ENCODE data around the gene ST6GALNAC1. TPM values are rescaled to one million over a fixed set of nuclear protein-coding genes. Genes with fewer than 3 reads are reported as not detected.
"Not testable (repeated sequence)": the region's sequence is repeated elsewhere in the genome, so short reads cannot be mapped to it uniquely, and the experiment has no call there.

ST6GALNAC1 gene
- total RNA-seq, 2 experiments from 2014 or later: not detected

DNA sequence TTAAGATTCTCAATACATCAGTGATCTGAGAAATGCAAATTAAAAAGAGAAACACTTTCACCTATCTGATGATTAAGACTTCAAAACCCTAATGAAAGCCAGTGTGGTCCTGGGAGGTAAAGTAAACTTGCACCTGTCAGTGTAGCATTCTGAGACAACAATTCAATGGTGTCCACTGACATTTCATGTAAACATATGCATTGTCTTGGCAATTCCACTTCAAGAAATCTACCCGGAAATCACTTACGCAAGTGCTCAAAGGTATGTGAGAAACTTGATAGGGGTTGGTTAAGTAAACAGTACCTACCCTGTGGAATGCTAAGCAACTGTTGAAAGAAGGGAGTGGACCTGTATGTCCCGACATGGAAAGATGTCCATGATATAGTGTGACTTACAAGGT, 2.1 kb downstream of the ST6GALNAC1 start:
- ChIA-PET POLR2A (no interaction called here), CTCF (interaction anchor here (1.5 to 2.2 kb wide), 2 partner anchors 17 to 40 kb away, joined by 3 to 9 read pairs; no protein-coding TSS in a partner anchor)
- Mint-ChIP-seq H3K4me3 (no peak overlapping the region), H3K27me3 (ENCODE audit: low read depth) (peaks cover 9% of the 10 kb centered on the region), H3K27ac (no peak overlapping the region), H3K9me3 (ENCODE audit: insufficient read depth) (peaks cover 6% of the 10 kb centered on the region), H3K4me1 (ENCODE audit: low read depth) (peaks cover 9% of the 10 kb centered on the region), H3K36me3 (ENCODE audit: low read depth) (peaks cover 1% of the 10 kb centered on the region)
- ATAC-seq (no peak), DNase-seq (no peak)

DNA sequence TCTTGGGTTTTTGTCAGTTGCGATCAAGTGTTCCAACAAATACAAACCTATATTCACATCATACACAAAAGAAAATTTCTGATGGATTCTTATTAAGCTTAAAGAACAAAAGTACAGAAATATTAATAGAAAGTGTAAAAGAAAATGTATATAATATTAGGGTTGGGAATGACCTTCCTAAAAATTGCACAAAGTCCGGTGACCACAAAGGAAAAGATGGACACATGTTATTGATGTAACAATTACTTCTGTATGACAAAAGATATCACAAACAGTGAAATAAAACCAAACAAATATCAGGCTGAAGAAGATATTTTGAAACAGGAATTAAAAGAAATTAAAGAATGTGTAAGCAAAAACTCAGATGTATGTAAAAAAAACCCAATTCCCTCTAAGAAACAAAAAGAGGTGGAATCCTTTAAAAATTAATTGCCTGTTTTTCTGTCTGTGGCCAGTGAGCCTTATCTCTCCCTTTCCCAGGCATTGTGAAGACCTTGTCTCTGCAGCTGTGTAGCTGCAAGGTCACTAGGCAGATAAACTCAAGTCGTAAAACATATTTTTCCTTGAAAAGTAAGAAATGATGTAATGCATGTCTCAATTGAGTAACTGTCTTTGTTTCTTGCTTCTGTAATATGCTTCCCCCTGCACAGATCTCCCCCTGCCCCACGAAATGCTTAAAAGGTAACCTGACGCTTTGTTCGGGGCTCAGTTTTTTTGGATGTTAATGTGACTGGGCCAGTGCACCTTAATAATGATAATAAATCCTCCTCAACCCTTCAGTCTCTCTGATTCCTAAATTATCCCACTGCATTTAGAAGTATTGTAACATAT, 2.8 kb downstream of the ST6GALNAC1 start:
- CTCF ChIA-PET: interaction anchor here (1.5 to 2.2 kb wide), 2 partner anchors 16 to 40 kb away, joined by 3 to 9 read pairs; no protein-coding TSS in a partner anchor
- POLR2A ChIA-PET: no interaction called here
- Mint-ChIP-seq H3K27ac (no peak overlapping the region), H3K4me1 (ENCODE audit: low read depth) (peaks cover 9% of the 10 kb centered on the region), H3K4me3 (no peak overlapping the region), H3K27me3 (ENCODE audit: low read depth) (peaks cover 6% of the 10 kb centered on the region), H3K36me3 (ENCODE audit: low read depth) (no peaks in the 10 kb centered on the region), H3K9me3 (ENCODE audit: insufficient read depth) (no peaks in the 10 kb centered on the region)
- ATAC-seq (no peak), DNase-seq (no peak)

GRCh38 chr17:76638263-76638662, 5.3 kb downstream of the ST6GALNAC1 start:
- no peak for ATAC-seq
- no peaks in the 10 kb centered on the region for H3K36me3 Mint-ChIP-seq (ENCODE audit: low read depth)
- no peak overlapping the region for H3K4me3 Mint-ChIP-seq

GRCh38 chr17:76636486-76637206, 6.9 kb downstream of the ST6GALNAC1 start:
- H3K27ac Mint-ChIP-seq; H3K36me3 Mint-ChIP-seq (ENCODE audit: low read depth); POLR2A ChIA-PET; H3K27me3 Mint-ChIP-seq (ENCODE audit: low read depth); H3K4me1 Mint-ChIP-seq (ENCODE audit: low read depth); ATAC-seq; H3K9me3 Mint-ChIP-seq (ENCODE audit: insufficient read depth); H3K4me3 Mint-ChIP-seq; DNase-seq: not testable (repeated sequence)
- CTCF ChIA-PET: interaction anchor here (2.2 kb wide), 1 partner anchor 12 kb away, joined by 10 read pairs; no protein-coding TSS in a partner anchor

More at GRCh38 chr17:76638263-76638662, 5.3 kb downstream of the ST6GALNAC1 start:
- peaks cover 5% of the 10 kb centered on the region for H3K27me3 Mint-ChIP-seq (ENCODE audit: low read depth)
- CTCF ChIA-PET: interaction anchor here (0.8 to 2.2 kb wide), 2 partner anchors 14 to 43 kb away, joined by 3 to 10 read pairs; no protein-coding TSS in a partner anchor
- no peaks in the 10 kb centered on the region for H3K9me3 Mint-ChIP-seq (ENCODE audit: insufficient read depth)
- H3K27ac Mint-ChIP-seq: no peak overlapping the region
- POLR2A ChIA-PET: no interaction called here
- no peak for DNase-seq
- H3K4me1 Mint-ChIP-seq (ENCODE audit: low read depth): peaks cover under 1% of the 10 kb centered on the region

DNA sequence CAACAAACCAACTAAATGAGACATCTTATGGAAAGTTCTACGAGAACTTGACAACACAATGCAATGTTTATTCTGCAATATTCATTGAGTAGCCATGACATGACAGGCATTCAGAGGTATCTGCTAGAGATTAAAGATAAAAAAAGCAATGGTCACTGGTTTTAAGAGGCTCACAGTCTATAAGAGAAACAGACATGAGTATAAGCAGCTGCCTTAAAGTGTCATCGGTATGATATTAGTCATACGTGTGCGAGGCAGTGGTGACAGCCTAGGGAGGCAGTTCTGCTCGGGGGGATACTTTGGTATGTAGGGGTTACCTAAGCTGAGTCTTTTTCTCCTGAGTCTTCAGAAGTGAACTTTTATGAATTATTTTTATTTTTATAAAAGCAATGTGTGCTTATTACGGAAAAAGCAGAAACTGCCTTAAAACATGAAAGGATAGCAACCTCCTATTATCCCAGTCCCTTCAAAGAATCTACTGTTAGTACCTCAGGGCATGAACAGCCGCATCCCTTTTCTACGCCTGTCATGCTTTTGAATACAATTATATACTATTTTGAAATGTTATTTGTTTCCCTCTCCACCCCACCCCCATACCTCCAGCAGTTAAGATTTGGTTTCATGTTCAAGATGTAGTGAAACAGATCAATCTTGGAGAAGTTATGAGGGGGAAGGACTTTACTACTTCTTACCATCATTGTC, 7.7 kb downstream of the ST6GALNAC1 start:
- ChIA-PET POLR2A (interaction anchor here (0.6 kb wide), 1 partner anchor 16 kb away, joined by 3 read pairs; no protein-coding TSS in a partner anchor), CTCF (interaction anchor here (1.3 to 3.1 kb wide), 2 partner anchors 12 to 46 kb away, joined by 4 to 18 read pairs; no protein-coding TSS in a partner anchor)
- H3K27ac Mint-ChIP-seq: no peak overlapping the region
- no peaks in the 10 kb centered on the region for H3K4me1 Mint-ChIP-seq (ENCODE audit: low read depth)
- no peak overlapping the region for H3K4me3 Mint-ChIP-seq
- DNase-seq (no peak), ATAC-seq (no peak)
- no peaks in the 10 kb centered on the region for H3K36me3 Mint-ChIP-seq (ENCODE audit: low read depth)
- no peaks in the 10 kb centered on the region for H3K9me3 Mint-ChIP-seq (ENCODE audit: insufficient read depth)
- H3K27me3 Mint-ChIP-seq (ENCODE audit: low read depth): peaks cover 4% of the 10 kb centered on the region

DNA sequence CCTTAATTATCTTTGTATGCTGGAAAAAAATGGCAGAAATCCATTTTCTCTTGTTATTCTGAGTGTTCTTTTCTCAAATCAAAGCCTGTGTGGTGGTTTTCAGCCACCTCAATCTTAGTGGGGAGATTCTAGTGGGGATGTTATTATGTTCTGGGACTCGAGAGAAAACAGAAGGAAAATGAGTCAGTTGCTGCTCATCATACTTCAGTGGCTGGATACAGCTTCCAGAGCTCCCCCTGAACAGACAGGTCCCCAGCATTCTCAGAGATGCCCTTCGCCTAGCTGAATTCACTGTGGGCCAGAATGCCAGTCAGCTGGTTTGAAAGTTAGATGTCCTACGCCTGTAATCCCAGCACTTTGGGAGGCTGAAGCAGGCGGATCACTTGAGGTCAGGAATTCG, 8.5 kb downstream of the ST6GALNAC1 start:
- ChIA-PET POLR2A (no interaction called here), CTCF (interaction anchor here (0.7 to 3.1 kb wide), 3 partner anchors 11 to 104 kb away, joined by 3 to 18 read pairs (median 4); no protein-coding TSS in a partner anchor)
- ATAC-seq (no peak), DNase-seq (no peak)
- no peaks in the 10 kb centered on the region for H3K4me1 Mint-ChIP-seq (ENCODE audit: low read depth)
- H3K9me3 Mint-ChIP-seq (ENCODE audit: insufficient read depth): no peaks in the 10 kb centered on the region
- H3K4me3 Mint-ChIP-seq: no peak overlapping the region
- no peak overlapping the region for H3K27ac Mint-ChIP-seq
- H3K36me3 Mint-ChIP-seq (ENCODE audit: low read depth): no peaks in the 10 kb centered on the region
- H3K27me3 Mint-ChIP-seq (ENCODE audit: low read depth): peaks cover 4% of the 10 kb centered on the region

DNA sequence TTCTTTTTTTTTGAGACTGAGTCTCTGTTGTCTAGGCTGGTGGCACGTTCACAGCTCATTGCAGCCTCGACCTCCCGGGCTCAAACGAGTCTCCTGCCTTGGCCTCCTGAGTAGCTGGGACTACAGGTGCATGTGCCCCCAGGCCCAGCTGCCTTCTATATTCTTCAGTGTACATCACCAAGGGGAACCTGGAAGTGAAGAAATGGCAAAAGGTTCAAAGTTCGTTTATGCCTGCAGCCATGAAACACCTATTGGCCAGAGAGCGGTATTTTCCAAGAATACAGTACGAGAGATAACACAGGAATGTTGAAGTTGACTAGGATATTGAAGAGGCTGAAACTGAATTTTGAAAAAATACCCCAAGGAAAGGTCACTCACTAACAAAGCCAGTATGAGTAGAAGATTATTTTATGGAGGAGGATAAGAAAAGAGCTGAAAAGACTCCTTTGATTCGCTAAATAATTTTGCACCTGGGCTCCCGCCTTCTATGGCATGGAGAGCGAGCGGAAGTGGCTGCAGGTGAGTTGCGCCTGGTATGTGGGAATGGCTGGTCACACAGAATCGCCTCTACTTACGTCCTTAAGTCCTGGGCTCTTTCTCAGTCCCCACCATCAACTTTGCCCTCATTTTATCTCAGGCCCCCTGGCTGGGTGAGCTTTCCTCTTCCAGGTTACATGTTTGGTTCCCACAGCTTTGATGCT, 9.8 kb downstream of the ST6GALNAC1 start:
- H3K4me1 Mint-ChIP-seq (ENCODE audit: low read depth): no peaks in the 10 kb centered on the region
- ATAC-seq (no peak), DNase-seq (no peak)
- POLR2A ChIA-PET: no interaction called here
- CTCF ChIA-PET: interaction anchor here (0.6 to 3.1 kb wide), 2 partner anchors 10 to 215 kb away, joined by 3 to 18 read pairs; no protein-coding TSS in a partner anchor
- H3K27me3 Mint-ChIP-seq (ENCODE audit: low read depth): peaks cover 4% of the 10 kb centered on the region
- H3K9me3 Mint-ChIP-seq (ENCODE audit: insufficient read depth): no peaks in the 10 kb centered on the region
- H3K36me3 Mint-ChIP-seq (ENCODE audit: low read depth): no peaks in the 10 kb centered on the region
- no peak overlapping the region for H3K27ac Mint-ChIP-seq
- no peak overlapping the region for H3K4me3 Mint-ChIP-seq

- ATAC-seq: no peak
- POLR2A ChIA-PET: no interaction called here
- H3K27ac Mint-ChIP-seq: no peak overlapping the region
- DNase-seq: no peak
- peaks cover 4% of the 10 kb centered on the region for H3K27me3 Mint-ChIP-seq (ENCODE audit: low read depth)
- H3K4me3 Mint-ChIP-seq: no peak overlapping the region
- H3K36me3 Mint-ChIP-seq (ENCODE audit: low read depth): no peaks in the 10 kb centered on the region
- no peaks in the 10 kb centered on the region for H3K4me1 Mint-ChIP-seq (ENCODE audit: low read depth)
- no peaks in the 10 kb centered on the region for H3K9me3 Mint-ChIP-seq (ENCODE audit: insufficient read depth)
- CTCF ChIA-PET: interaction anchor here (1.5 to 1.7 kb wide), 2 partner anchors 9 to 109 kb away, joined by 5 to 11 read pairs; no protein-coding TSS in a partner anchor
Measured at GRCh38 chr17:76631821-76632565, 11.6 kb downstream of the ST6GALNAC1 start.

- ChIA-PET CTCF (no interaction called here), POLR2A (no interaction called here)
- ATAC-seq (no peak), DNase-seq (no peak)
- Mint-ChIP-seq H3K27me3 (ENCODE audit: low read depth) (peaks cover 7% of the 10 kb centered on the region), H3K4me1 (ENCODE audit: low read depth) (no peaks in the 10 kb centered on the region), H3K9me3 (ENCODE audit: insufficient read depth) (no peaks in the 10 kb centered on the region), H3K36me3 (ENCODE audit: low read depth) (no peaks in the 10 kb centered on the region), H3K4me3 (no peak overlapping the region), H3K27ac (no peak overlapping the region)
Measured at GRCh38 chr17:76630151-76630550, 13.4 kb downstream of the ST6GALNAC1 start.

- DNase-seq (no peak), ATAC-seq (no peak)
- POLR2A ChIA-PET: no interaction called here
- Mint-ChIP-seq H3K36me3 (ENCODE audit: low read depth) (no peaks in the 10 kb centered on the region), H3K4me3 (no peak overlapping the region), H3K27me3 (ENCODE audit: low read depth) (peaks cover 9% of the 10 kb centered on the region), H3K27ac (no peak overlapping the region), H3K4me1 (ENCODE audit: low read depth) (peaks cover 3% of the 10 kb centered on the region), H3K9me3 (ENCODE audit: insufficient read depth) (no peaks in the 10 kb centered on the region)
- CTCF ChIA-PET: no interaction called here
Measured at GRCh38 chr17:76627510-76627909, 16.0 kb downstream of the ST6GALNAC1 start.

Measured in activated CD8-positive, alpha-beta T cell treated with anti-CD3 and anti-CD28 coated beads, Interleukin-2, amount 10 ng/mL, durations not matched to agents 7 days and 5 days (primary cell).